PC-9 (cell line): Measurements from ENCODE around the gene KPNB1.

Source experiments
- EZH2 ChIP-seq: fragments of 200-600 bp; sonication (generic); IDR thresholded peaks from 2 replicates; pipeline ENCODE4 v1.8.0; 2017; ENCODE audit warnings: antibody characterized with exemption, low read depth
- TF ChIP-seq, protein P1 (sequence below): fragments of 200-600 bp; sonication (generic); conservative IDR thresholded peaks from 2 replicates; pipeline ENCODE4 v1.6.1; 2017; ENCODE audit warnings: mixed run types, antibody characterized with exemption, mild to moderate bottlenecking, moderate library complexity

DNA sequence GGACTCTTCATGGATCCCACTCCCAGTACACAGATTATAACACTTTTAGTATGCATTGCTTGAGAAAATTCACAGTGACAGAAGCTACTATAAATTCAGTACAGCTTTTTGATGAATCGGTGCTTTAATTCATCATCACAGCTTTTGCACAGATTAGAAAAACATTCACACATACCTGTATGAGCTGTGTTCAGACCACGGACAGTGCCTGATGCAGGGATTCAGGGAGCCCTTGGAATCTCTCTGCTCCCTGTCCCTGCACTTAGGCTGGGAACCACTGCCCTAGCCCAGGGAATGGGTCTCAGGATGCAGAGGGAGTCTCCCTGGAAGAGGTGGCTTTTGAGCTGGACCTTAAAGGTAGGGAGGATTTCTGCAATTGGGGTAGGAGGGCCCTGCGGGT is 58.2 kb downstream of the KPNB1 start:
- TF ChIP-seq, protein P1, sequence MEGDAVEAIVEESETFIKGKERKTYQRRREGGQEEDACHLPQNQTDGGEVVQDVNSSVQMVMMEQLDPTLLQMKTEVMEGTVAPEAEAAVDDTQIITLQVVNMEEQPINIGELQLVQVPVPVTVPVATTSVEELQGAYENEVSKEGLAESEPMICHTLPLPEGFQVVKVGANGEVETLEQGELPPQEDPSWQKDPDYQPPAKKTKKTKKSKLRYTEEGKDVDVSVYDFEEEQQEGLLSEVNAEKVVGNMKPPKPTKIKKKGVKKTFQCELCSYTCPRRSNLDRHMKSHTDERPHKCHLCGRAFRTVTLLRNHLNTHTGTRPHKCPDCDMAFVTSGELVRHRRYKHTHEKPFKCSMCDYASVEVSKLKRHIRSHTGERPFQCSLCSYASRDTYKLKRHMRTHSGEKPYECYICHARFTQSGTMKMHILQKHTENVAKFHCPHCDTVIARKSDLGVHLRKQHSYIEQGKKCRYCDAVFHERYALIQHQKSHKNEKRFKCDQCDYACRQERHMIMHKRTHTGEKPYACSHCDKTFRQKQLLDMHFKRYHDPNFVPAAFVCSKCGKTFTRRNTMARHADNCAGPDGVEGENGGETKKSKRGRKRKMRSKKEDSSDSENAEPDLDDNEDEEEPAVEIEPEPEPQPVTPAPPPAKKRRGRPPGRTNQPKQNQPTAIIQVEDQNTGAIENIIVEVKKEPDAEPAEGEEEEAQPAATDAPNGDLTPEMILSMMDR: no peak
- TF ChIP-seq EZH2: no peak
